MM.1S (cell line): Measurements from ENCODE around the gene CROCC2.

Source experiments
- EZH2phosphoT487 ChIP-seq: fragments of 300-600 bp; sonication (generic); IDR thresholded peaks from 2 replicates; pipeline ENCODE4 v1.6.1; 2018; ENCODE audit warnings: antibody characterized with exemption, low read length
- TF ChIP-seq, protein P1 (sequence below): fragments of 300-600 bp; sonication (generic); IDR thresholded peaks from 2 replicates; pipeline ENCODE4 v1.5.1; 2016; ENCODE audit warnings: antibody characterized with exemption, low read length, mixed read lengths

DNA sequence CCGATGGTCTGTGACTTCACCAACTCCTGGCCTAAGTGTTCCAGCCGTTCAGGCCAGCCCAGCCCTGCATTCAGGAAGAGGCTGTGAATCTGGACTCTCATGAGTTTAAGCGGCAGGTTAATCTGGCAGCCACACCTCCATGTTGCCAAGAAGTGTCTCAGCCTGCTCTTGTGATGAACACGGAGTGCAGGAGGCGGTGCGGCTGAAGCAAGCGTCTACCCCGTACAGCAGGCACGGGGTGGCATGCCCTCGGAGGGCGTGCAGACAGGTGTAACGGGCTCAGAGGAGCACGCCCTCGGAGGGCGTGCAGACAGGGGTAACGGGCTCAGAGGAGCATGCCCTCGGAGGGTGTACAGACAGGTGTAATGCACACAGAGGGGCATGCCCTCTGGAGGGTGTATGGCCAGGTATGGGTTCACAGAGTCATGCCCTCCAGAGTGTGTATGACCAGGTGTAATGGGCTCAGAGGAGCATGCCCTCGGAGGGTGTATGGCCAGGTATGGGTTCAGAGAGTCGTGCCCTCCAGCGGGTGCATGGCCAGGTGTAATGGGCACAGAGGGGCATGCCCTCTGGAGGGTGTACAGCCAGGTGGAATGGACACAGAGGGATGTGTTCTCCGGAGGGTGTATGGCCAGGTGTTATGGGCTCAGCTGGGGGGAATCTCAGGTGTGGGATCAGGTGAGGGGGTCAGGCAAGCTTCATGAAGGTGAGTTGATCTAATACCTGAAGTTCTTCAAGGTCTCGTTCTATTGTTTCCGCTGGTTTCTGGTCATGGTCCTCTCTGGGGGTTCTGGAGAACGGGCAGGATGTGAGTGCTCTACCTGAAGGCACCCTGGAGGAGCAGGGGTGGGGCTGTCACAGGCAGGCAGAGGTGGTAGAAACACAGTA lies 22.6 kb downstream of the CROCC2 start:
- no peak for TF ChIP-seq EZH2phosphoT487
- TF ChIP-seq, protein P1, sequence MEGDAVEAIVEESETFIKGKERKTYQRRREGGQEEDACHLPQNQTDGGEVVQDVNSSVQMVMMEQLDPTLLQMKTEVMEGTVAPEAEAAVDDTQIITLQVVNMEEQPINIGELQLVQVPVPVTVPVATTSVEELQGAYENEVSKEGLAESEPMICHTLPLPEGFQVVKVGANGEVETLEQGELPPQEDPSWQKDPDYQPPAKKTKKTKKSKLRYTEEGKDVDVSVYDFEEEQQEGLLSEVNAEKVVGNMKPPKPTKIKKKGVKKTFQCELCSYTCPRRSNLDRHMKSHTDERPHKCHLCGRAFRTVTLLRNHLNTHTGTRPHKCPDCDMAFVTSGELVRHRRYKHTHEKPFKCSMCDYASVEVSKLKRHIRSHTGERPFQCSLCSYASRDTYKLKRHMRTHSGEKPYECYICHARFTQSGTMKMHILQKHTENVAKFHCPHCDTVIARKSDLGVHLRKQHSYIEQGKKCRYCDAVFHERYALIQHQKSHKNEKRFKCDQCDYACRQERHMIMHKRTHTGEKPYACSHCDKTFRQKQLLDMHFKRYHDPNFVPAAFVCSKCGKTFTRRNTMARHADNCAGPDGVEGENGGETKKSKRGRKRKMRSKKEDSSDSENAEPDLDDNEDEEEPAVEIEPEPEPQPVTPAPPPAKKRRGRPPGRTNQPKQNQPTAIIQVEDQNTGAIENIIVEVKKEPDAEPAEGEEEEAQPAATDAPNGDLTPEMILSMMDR, result no peak
